HG03521 (cell line): ENCODE results near the gene LITAF.
"Not testable (repeated sequence)": the region's sequence is repeated elsewhere in the genome, so short reads cannot be mapped to it uniquely, and the experiment has no call there.

ENCODE experiments used
- ATAC-seq: cut with Tn5 transposase; IDR thresholded peaks from one replicate; pipeline ENCODE4 v1.9.1; 2021; ENCODE audit warnings: mild to moderate bottlenecking, moderate library complexity; ENCODE audit not compliant: unreplicated experiment

The LITAF gene

DNA sequence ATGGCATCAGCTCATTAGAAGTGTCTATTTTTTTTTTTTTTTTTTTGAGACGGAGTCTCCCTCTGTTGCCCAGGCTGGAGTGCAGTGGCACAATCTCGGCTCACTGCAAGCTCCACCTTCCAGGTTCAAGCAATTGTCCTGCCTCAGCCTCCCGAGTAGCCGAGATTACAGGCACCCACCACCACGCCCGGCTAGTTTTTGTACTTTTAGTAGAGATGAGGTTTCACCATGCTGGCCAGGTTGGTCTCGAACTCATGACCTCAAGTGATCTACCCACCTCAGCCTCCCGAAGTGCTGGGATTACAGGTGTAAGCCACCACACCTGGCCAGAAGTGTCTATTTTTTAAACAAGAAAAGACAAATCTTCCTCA, 9.4 kb downstream of the LITAF start:
- ATAC-seq: not testable (repeated sequence)

DNA sequence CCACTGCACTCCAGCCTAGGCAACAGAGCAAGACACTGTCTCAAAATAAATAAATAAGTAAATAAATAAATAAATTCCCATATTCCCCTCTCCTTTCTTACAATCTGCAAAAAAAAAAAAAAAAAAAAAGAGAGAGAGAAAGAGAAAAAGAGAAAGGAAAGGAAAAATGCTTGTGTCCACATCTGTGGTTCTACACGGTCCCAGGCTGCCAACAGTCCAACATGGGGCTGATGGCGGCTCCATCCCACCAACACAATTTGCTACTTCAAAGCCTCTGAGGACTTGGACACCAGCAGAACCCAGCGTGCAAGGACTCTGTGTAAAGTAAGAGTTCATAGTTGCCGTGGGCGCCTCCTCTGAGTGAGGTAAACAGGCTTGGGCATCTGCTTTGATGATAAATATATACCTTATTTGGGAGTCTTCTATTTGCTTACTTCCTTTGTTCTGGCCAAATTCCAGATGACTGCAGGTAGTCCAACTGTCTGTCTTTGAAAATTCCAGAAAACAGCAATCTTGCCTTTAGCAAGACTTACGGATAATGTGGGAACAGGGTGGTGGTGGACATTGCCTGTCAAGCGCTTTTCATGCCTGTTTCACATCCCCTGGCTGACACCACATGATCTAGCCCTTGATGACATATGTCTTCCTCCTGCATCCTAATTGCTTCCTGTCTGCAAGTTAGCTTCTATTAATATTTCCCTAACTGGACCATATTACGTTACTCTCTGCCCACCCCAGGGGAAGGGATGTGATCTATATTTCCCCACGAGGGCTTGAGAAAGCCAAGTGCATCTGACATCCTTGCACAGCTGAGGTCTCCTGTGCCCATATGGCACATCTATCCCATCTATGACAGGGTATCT, 10.1 kb downstream of the LITAF start:
- ATAC-seq: no peak

DNA sequence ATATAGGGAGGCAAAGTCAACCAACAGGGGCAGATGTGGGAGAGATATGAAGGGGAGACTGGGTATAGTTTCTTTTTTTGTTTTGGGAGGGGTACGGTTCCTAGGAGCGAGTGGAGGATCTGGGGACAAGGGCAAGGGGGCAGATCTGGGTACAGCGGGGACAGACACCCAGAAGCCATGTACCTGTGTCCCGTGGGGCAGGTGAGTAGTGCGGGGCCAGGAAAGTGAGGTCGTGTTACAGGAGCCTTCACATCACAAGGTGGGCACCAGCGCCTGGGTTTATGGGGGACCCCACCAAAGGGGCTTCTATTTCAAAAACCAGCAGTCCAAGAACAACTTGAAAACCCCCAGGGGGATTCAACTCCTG, 11.5 kb downstream of the LITAF start:
- no peak for ATAC-seq

DNA sequence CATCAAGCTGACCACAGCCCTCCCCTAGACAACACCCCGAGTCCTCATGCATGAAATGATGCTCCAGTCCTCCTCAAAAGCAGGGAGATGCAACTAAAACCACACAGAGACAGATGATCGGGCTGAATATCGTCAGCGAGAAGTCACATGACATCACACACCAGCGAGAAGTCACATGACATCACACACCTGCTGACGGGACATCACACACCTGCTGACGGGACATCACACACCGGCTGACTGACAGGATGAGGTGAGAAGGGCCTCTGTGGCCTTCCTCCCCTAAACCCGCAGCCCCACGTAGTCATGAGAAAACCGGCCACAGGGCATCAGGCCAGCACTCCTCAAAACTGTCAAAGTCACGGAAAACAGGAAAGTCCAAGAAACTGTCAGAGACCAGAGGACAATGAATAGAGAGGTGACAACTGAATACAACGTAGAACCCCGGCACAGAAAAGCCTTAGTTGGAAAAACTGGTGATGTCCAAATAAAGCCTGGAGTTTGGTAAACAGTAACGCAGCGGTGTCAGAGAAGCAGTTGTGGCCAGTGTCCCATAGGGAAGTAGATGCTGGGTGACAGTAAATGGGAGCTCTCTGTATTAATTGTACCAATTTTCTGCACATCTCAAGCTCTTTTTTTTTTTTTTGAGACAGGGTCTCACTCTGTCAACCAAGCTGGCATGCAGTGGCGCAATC, 14.3 kb downstream of the LITAF start:
- no peak for ATAC-seq

DNA sequence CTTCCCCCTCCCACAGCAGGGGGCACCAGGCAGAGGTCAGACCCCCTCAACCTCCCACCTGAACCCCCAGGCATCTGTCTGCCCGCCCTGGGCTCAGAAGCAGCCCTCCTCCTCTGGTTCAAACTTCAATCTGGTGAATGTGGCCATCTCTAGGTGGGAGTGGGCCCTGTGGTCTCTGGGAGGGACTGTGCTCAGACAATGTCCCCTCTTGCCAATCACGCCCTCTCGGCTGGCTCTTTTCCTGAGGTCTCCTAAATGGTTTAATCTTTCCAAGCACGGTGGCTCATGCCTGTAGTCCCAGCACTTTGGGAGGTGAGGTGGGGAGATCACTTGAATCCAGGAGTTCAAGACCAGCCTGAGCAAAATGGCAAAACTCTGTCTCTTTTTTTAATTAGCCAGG, 15.2 kb downstream of the LITAF start:
- ATAC-seq: no peak

DNA sequence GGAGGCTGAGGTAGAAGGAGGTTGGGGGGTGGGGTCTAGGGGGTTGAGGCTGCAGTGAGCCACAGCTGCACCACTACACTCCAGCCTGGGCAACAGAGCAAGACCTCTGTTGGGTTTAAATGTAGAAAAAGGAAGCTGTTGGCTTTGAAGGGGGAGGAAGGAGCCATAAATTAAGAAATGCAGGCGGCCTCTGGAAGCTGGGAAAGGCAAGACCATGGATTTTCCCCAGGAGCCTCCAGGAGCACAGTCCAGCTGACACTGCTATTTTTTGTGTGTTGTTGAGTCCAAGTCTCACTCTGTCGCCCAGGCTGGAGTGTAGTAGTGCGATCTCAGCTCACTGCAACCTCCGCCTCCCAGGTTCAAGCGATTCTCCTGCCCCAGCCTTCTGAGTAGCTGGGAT, 15.9 kb downstream of the LITAF start:
- ATAC-seq: no peak

DNA sequence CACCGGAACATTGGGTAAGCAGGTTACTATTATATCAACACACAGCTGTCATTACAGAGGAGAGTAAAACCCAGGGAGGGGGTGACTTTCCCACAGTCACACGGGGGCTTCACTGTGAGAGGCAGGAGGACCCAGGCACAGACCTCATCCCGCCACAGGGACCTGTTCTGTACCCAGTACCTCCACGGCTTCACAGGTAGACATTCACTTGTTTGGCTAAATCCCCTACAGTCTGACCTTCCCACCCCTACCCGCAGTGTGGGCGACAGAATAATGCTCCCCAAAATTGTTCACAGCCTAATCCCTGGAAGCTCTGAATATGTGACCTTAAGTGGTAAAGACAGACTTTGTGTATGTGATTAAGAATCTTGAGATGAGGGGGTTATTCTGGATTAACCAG, 16.5 kb downstream of the LITAF start:
- ATAC-seq: no peak

DNA sequence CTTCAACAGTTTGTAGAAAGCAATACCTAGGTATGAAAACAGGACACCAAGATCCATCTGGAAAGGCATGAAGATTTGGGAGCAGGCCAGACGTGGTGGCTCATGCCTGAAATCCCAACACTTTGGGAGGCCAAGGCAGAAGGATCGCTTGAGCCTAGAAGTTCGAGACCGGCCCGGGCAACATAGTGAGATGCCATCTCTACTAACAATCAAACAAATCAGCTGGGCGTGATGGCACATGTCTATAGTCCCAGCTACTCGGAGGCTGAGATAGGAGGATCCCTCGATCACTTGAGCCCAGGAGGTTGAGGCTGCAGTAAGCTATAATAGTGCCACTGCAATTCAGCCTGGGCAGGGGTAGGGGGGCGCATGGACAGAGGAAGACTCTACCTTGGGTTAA, 20.3 kb downstream of the LITAF start:
- ATAC-seq: no peak

DNA sequence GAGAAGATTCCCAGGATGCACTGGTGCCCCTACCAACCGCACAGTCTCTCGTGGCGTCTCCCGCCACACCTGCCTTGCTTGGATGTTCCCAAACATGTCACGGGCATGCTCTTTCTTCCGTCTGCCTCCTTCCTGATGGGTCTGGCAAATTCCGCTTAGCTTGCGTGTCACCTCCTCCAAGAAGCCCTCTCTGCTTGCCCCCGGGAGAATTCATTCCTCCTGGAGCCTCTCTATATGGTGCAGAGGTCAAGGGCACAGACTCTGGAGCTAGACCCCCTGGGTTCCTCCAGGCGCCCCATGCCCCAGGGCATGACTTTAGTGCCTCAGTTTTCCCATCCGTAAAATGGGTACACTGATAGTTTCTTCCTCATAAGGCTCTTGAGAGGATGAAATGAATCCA, 21.1 kb downstream of the LITAF start:
- no peak for ATAC-seq

DNA sequence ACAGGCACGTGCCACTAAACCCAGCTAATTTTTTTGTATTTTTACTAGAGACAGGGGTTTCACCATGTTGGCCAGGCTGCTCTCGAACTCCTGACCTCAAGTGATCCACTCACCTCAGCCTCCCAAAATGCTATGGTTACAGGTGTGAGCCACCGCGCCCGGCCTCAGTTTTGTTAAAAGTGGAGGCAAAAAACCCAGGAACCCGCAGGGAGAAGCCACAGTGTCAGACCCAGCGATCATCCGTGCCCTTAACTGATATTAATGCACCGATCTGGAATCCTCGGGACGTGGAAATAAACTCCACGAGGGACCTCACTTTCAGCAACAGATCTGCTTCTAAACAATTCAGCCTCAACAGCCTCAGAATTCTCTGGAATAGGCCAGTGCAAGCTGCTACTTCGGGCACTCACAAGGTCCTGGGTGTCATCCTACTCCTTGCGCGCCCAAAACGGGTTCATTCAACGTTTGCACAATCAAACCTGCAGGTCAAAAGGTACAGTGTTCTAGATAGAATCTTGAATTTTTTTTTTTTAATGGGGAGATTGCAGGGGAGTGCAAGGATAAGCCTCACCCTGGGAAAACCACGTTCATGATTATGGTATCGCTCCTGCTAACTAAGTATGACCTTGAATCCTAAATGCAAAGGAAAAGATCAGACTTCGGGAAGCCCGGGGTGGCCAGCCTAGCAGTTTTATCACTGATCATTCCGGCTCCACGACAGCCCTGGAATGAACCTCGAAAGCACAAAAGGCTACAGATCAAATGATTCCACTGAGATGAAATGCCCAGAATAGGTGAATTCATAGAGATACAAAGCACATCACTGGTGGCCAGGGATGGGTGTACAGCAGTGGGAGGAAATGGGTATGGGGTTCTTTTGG, 22.4 kb downstream of the LITAF start:
- no peak for ATAC-seq

DNA sequence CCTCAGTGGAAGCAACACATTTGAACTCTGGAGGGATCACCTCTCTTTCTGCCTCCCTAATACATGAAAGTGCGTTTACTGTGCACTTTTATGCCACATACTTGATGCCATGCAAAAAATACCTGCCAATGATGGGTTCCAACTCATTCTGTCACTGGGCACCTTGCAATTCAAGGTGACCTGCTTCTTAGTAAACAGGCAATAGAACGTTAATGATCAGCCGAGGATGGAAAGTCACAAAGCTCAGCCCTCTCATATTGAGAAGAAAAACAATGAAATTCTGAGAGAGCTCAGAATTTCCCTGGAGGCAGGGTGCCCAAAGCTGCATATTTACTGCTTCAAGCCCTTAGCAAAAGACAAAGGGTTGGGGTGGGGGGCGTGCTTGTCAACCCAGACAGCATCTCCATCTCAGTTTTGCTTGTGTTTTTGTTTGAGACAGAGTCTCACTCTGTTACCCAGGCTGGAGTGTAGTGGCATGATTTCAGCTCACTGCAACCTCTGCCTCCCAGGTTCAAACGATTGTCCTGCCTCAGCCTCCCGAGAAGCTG, 23.2 kb downstream of the LITAF start:
- ATAC-seq: no peak

DNA sequence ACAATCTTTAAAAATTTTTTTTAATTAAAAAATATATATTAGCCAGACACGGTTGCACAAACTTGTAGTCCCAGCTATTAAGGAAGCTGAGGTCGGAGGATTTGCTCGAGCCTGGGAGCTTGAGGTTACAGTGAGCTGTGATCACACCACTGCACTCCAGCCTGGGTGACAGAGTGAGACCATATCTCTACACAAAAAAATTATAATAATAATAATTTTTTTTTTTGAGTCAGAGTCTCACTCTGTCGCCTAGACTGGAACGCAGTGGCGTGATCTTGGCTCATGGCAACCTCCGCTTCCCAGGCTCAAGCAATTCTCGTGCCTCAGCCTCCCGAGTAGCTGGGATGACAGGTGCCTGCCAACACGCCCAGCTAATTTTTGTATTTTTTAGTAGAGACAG, 23.8 kb downstream of the LITAF start:
- ATAC-seq: no peak

DNA sequence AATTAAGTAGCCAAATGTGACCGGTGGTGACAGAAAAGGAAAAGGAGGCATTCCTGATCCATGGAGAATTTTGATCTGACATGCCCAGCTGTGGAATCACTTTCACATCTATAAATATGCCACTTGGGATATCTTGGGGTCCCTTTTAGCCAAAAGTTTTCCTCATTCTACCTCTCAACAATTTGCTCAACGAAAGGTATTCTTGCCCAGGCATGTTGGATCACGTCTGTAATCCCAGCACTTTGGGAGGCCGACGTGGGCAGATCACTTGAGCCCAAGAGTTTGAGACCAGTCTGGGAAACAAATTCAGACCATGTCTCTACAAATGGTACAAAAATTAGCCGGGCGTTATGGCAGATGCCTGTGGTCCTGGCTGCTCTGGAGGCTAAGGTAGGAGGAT, 24.3 kb downstream of the LITAF start:
- ATAC-seq: no peak

DNA sequence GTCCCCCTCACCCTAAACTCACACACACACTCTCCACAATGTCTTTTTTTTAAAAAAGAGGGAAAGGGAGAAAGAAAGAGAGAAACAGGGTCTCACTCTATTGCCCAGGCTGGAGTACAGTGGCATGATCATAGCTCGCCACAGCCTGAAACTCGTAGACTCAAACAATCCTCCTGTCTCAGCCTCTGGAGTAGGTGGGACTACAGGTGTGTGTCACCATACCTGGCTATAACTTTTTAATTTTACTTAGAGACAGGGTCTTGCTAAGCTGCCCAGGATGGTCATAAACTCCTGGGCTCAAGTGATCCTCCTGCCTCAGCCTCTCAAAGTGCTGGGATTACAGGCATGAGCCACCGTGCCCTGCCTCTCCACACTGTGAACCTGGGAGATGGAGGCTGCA, 24.9 kb downstream of the LITAF start:
- no peak for ATAC-seq

DNA sequence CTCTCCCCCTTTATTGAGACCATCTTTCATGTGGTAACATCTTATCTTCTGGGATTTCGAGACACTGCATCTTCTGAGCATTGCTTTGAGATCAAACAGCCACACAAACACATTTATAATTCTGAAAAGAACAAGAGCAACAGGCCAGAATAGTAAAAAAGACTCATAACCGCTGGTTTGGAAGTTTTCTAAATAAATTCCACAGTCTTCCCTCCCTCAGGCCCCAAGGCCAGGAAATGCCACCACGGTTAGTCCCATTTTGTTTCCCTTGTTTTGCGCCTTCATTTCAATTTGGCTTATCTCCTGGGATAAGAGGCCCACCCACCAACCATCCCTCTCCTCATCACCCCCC, 25.3 kb downstream of the LITAF start:
- no peak for ATAC-seq

DNA sequence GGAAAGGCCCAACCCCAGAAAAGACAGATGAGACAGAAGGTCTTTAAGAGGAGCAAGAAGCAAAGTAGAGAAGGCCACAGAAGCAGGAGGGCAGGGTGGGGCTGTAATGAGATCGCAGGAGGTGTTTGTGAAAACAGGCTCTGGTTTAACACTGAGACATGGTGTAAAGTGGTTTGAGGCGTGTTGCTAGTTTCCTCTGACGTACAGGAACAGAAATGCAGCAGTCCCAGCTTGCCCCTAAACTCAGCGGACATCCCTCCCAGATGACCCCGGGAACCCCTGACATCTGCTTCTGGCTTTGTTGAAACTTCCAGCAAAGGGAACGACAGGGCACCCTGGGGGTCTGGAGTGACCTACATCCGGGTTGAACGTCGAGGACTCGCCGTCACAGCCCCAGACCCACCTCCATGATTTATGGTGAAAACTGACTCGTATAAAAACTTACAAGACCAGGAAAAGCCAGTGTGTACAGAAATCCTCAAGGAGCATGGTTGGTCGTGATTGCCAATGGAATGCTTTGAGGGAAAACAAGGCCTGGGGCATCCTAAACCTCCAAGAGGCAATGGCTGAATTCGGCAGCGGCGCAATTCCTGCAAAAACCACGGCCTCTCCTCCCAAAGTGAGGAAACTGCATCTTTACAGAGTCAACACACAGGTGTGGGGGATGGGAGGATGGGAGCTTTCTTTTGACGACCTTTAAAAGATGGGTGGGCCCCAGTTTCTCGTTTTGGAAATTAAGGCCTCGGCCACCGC, 25.8 kb downstream of the LITAF start:
- ATAC-seq: no peak

DNA sequence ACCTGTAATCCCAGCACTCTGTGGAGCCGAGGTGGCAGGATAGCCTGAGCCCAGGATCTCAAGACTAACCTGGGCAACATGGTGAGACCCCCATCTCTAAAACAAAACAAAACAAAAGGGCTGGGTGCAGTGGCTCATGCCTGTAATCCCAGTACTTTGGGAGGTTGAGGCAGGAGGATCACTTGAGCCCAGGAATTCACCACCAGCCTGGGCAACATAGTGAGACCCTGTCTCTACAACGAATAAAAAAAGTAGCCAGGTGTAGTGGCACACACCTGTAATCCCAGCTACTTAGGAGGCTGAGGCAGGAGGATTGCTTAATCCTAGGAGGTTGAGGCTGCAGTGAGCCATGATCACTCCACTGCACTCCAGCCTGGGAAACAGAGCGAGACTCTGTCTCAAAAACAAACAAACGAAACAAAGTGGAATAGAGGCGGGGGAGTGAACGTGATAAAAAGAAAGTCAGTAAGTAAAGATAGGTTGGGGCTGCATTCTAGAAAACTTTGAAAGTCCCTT, 28.4 kb downstream of the LITAF start:
- not testable (repeated sequence) for ATAC-seq

DNA sequence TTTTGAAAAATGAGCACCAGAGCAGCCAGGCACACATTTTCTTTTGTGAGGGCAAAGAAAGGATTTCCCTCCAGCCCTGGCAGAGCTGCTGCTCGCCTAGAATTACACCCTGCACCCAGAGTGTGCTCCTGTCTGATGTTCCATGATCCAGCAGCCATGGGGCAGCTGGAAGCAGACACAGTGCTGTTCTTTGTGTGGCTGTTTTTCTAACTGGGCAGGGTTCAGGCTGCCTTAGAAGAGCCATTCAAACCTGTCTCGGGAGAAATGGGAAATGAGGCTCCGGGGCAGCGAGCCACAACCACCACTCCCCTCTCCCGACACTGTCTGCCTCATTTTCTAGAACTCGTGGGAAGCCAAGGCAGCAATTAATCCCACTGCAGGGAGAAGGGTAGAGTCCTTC, 28.9 kb downstream of the LITAF start:
- ATAC-seq: no peak

DNA sequence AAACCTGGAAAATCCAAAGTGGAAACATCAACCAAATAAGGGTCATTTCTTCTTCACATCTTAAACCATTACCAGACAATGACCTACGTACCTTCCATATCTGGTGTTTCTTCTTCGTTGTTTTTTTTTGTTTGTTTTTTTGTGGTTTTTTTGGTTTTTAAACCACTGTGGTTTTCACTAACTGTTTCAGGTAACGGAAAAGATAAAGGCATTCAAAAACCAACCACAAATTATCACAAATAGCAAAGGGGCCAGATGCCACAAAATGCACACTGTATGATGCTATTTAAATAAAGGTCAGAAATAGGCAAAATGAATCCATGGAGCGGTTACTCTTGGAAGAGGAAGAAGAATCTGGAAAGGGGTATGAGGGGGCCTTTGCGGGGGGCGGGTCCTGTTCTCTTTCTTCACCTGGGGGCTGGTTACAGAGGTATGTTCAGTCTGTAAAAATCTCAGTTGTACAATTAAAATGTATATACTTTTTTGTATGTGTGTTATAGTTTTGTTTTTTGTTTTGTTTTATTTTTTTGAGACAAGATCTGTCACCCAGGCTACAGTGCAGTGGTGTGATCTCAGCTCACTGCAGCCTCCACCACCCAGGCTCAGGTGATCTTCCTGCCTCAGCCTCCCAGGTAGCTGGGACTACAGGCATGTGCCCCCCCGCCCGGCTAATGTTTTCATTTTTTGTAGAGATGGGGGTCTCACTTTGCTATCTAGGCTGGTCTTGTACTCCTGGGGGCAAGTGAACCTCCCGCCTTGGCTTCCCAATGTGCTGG, 29.6 kb downstream of the LITAF start:
- no peak for ATAC-seq
